Hair follicular keratinocyte (primary cell): ENCODE data around the gene DLX1. TPM values are rescaled to one million over a fixed set of nuclear protein-coding genes. Genes with fewer than 3 reads are reported as not detected.

ENCODE experiments used
- total RNA-seq: library from RNA; depleted of rRNA; stranded (reverse); fragments of >200 nt; gene quantifications from 2 replicates; pipeline ENCODE4 v1.2.3, GENCODE V29; 2015

Gene DLX1
- 1.7 and 1.8 TPM in 2 replicates for total RNA-seq

DNA sequence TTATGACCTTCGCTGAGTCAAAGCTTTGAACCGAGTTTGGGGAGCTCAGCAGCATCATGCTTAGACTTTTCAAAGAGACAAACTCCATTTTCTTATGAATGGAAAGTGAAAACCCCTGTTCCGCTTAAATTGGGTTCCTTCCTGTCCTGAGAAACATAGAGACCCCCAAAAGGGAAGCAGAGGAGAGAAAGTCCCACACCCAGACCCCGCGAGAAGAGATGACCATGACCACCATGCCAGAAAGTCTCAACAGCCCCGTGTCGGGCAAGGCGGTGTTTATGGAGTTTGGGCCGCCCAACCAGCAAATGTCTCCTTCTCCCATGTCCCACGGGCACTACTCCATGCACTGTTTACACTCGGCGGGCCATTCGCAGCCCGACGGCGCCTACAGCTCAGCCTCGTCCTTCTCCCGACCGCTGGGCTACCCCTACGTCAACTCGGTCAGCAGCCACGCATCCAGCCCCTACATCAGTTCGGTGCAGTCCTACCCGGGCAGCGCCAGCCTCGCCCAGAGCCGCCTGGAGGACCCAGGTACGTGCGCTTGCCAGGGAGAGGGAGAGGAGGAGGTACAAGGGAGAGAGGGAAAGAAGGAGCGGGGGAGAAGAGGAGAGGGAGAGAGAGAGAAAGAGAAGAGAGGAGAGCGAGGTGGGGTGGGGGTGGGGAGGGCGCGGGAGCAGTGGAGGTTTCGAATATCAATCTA lies at the start of gene DLX1:
Gene DLX1 (plus strand): TSS at position 48 of the 700 bp plus-strand sequence. CDS start 171 bp downstream, at position 219.

DNA sequence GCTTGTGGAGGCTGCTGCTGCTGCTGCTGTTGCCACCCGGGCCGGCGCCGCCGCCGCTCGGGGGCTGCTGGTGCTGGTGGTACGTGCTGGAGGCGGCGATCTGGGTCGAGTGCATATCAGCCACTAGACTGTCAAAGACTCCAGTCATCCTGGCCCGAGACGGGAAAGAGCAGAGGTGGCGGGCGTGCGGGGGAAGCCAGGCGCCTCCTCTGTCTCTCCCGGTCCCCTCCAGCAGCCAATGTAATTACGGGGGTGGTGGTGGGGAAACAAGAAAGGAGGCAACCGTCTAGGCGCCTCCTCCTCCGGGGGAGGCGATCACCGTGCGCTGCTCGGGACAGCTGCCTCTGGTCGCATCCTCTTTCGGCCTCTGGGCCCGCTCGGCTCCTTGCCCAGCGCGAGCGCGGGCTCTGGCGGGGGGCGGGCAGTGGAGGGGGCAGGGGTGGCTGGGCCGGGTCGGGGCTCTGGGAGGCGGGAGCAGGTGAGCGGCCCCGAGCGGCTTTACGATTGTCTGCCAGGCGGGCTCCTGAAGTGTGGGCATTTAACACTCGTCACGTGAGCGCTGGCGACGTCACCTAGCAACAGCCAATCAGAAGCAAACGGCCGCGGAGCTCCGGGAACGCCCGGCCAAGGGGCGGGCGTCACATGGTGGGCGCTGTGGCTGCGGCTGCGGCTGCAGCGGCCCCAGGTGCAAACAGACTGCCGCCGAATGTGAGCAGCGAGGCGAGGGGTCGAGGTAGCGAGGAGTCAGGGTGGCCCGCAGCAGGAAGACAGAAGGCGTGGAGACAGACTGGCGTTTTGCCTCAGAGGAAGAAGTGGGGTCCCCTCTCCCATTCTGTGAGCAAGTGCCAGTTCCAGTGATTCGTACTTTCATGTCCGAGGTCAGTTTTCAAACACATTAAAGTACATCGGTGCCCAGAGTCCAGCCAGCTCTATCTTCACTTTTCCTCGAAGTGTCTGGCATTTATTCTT lies 17.4 kb downstream of the DLX1 start, which contains the start of gene DLX2:
Gene DLX2 (minus strand): TSS at position 510 of the 969 bp plus-strand sequence. CDS start 362 bp downstream, at position 148.

Other genes starting within 250 kb of the DLX1 start
- 9.7 and 12.5 TPM in 2 replicates for gene SLC25A12, start 191.3 kb upstream of the DLX1 start, total RNA-seq
- 36.4 and 69.1 TPM in 2 replicates for gene HAT1, start 163.0 kb upstream of the DLX1 start, total RNA-seq
- 2.0 and 2.1 TPM in 2 replicates for gene METAP1D, start 85.6 kb upstream of the DLX1 start, total RNA-seq
- 0.46 and 1.0 TPM in 2 replicates for gene DLX2, start 17.4 kb downstream of the DLX1 start, total RNA-seq